CD4-positive, alpha-beta T cell (primary cell): ENCODE data around the gene PDZRN3. TPM values are rescaled to one million over a fixed set of nuclear protein-coding genes. Genes with fewer than 3 reads are reported as not detected.

ENCODE experiments used
- ATAC-seq: fragments of 200-7000 bp; cut with Tn5 transposase; one replicate; pipeline ENCODE4 v1.10.0; 2022; ENCODE audit warnings: mild to moderate bottlenecking; ENCODE audit not compliant: poor library complexity
- CTCF ChIA-PET: fragments of 350-600 bp; sonication (Branson Sonifier 250); formaldehyde crosslinking; loops from one replicate; lab custom pipeline; 2021; ENCODE audit warnings: antibody characterized with exemption, inconsistent platforms; lab: Charles Lee
- POLR2A ChIA-PET: fragments of 350-600 bp; sonication (Branson Sonifier 250); formaldehyde crosslinking; loops from one replicate; lab custom pipeline; 2021; ENCODE audit warnings: antibody characterized with exemption, inconsistent platforms; lab: Charles Lee
- DNase-seq, 14 experiments: peaks; one replicate each; pipeline ENCODE4 v3.0.0-alpha.2; 2013 to 2020; ENCODE audit warnings: mixed read lengths in 2 of 14
- H3K27ac ChIP-seq, 2 donors: one replicate each; pipeline versions ENCODE4 v1.5.1 to v1.7.0; 2013; ENCODE audit warnings: low read length in 2 of 2, low read depth in 1 of 2, mild to moderate bottlenecking in 1 of 2
- H3K27me3 ChIP-seq, 2 experiments: 1 replicate in 1 of 2; 2 replicates in 1 of 2; pipeline versions ENCODE4 v1.6.1 to v1.7.0; 2013; ENCODE audit warnings: low read length in 2 of 2, control low read depth in 1 of 2, mild to moderate bottlenecking in 1 of 2, moderate library complexity in 1 of 2; ENCODE audit not compliant: insufficient read depth in 2 of 2, control insufficient read depth in 1 of 2
- H3K36me3 ChIP-seq: one replicate; pipeline ENCODE4 v1.6.1; 2013; ENCODE audit warnings: low read length, control low read depth; ENCODE audit not compliant: insufficient read depth
- H3K4me1 ChIP-seq: one replicate; pipeline ENCODE4 v1.6.1; 2013; ENCODE audit warnings: low read length, control low read depth; ENCODE audit not compliant: insufficient read depth
- H3K4me3 ChIP-seq: one replicate; pipeline ENCODE4 v1.5.1; 2013; ENCODE audit warnings: mild to moderate bottlenecking, low read length, moderate library complexity
- H3K9me3 ChIP-seq, 2 experiments: 1 replicate in 1 of 2; 2 replicates in 1 of 2; pipeline versions ENCODE4 v1.6.1 to v1.7.0; 2013; ENCODE audit warnings: low read length in 2 of 2, mild to moderate bottlenecking in 2 of 2, control low read depth in 1 of 2, moderate library complexity in 1 of 2; ENCODE audit not compliant: control insufficient read depth in 1 of 2, insufficient read depth in 1 of 2
- H3K27ac Mint-ChIP-seq: one replicate; pipeline ENCODE4 v1.8.0; 2020; ENCODE audit warnings: mixed read lengths
- H3K27me3 Mint-ChIP-seq: one replicate; pipeline ENCODE4 v1.8.0; 2021; ENCODE audit warnings: mixed read lengths
- H3K36me3 Mint-ChIP-seq: one replicate; pipeline ENCODE4 v1.8.0; 2021; ENCODE audit warnings: low read depth, mixed read lengths
- H3K4me1 Mint-ChIP-seq: one replicate; pipeline ENCODE4 v1.8.0; 2021; ENCODE audit warnings: low read depth, mixed read lengths
- H3K4me3 Mint-ChIP-seq: one replicate; pipeline ENCODE4 v1.8.0; 2020; ENCODE audit warnings: mild to moderate bottlenecking, mixed read lengths
- H3K9me3 Mint-ChIP-seq: one replicate; pipeline ENCODE4 v1.8.0; 2020; ENCODE audit warnings: mixed read lengths
- intact Hi-C, 2 experiments: fragments of 100-400 bp; cut with DNase I in 1 of 2; cut with micrococcal nuclease in 1 of 2; formaldehyde crosslinking; loops; one replicate each; pipeline versions ENCODE4 v1.15.1 to v1.9.0; 2023 to 2025; cut with DNase I, micrococcal nuclease
- total RNA-seq, 174 experiments: library from RNA in 2 of 174; stranded (reverse) in 2 of 174; gene quantifications; one replicate each; pipeline ENCODE4 v1.2.3 and lab custom pipeline; 2021 to 2026
- TF ChIP-seq, protein P1 (sequence below): fragments of 200-600 bp; IDR thresholded peaks from one replicate; pipeline ENCODE4 v1.8.0; 2022; ENCODE audit warnings: antibody characterized with exemption, mild to moderate bottlenecking

Gene PDZRN3
- total RNA-seq, 2 experiments from 2014 or later: not detected

DNA sequence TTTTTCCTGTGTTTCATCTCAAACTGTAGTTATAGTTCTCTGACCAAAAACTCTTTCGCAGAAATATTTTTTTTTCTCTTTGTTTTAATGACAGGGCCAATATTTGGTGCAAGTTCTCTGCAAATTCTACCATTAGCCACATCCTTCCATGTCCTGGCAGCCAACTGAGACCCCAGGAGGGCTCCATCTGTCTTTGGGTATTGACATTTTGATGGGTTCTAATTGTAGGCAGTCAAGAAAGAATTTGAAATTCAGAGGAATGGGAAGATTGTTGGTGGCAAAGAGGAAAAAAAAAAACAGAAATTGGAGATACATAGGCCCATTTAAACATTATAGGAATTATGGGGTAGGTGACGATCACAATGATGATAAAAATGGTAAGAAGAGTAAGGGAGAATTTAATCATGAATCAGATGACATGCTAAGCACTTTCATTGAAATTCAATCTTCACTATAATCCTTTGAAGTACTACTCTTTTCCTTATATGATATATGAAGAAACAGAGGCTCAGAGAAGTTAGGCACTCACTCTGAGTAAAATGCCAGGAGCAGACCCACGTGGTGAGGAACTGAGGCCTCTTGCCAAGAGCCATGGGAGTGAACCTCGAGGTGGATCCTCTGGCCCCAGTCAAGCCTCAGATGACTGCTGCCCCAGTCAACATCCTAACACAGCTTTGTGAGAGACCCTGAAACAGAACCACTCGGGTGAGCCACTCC, 151.4 kb downstream of the PDZRN3 start:
- POLR2A ChIA-PET: no interaction called here
- Histone ChIP-seq H3K4me3 (no peak overlapping the region), H3K4me1 (no peaks in the 10 kb centered on the region), H3K36me3 (no peaks in the 10 kb centered on the region), H3K9me3 (peaks cover 6 to 7% of the 10 kb centered on the region in 2 experiments), H3K27ac (no peak overlapping the region), H3K27me3 (peaks cover 4 to 7% of the 10 kb centered on the region in 2 experiments)
- intact Hi-C loops: no loop called here
- H3K4me3 Mint-ChIP-seq: no peak overlapping the region
- no peaks in the 10 kb centered on the region for H3K36me3 Mint-ChIP-seq
- DNase-seq: no peak
- CTCF ChIA-PET: no interaction called here
- no peak overlapping the region for H3K27ac Mint-ChIP-seq
- peaks cover 3% of the 10 kb centered on the region for H3K9me3 Mint-ChIP-seq
- TF ChIP-seq, protein P1, sequence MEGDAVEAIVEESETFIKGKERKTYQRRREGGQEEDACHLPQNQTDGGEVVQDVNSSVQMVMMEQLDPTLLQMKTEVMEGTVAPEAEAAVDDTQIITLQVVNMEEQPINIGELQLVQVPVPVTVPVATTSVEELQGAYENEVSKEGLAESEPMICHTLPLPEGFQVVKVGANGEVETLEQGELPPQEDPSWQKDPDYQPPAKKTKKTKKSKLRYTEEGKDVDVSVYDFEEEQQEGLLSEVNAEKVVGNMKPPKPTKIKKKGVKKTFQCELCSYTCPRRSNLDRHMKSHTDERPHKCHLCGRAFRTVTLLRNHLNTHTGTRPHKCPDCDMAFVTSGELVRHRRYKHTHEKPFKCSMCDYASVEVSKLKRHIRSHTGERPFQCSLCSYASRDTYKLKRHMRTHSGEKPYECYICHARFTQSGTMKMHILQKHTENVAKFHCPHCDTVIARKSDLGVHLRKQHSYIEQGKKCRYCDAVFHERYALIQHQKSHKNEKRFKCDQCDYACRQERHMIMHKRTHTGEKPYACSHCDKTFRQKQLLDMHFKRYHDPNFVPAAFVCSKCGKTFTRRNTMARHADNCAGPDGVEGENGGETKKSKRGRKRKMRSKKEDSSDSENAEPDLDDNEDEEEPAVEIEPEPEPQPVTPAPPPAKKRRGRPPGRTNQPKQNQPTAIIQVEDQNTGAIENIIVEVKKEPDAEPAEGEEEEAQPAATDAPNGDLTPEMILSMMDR: no peak
- no peak for ATAC-seq
- no peaks in the 10 kb centered on the region for H3K4me1 Mint-ChIP-seq
- peaks cover 50% of the 10 kb centered on the region for H3K27me3 Mint-ChIP-seq

DNA sequence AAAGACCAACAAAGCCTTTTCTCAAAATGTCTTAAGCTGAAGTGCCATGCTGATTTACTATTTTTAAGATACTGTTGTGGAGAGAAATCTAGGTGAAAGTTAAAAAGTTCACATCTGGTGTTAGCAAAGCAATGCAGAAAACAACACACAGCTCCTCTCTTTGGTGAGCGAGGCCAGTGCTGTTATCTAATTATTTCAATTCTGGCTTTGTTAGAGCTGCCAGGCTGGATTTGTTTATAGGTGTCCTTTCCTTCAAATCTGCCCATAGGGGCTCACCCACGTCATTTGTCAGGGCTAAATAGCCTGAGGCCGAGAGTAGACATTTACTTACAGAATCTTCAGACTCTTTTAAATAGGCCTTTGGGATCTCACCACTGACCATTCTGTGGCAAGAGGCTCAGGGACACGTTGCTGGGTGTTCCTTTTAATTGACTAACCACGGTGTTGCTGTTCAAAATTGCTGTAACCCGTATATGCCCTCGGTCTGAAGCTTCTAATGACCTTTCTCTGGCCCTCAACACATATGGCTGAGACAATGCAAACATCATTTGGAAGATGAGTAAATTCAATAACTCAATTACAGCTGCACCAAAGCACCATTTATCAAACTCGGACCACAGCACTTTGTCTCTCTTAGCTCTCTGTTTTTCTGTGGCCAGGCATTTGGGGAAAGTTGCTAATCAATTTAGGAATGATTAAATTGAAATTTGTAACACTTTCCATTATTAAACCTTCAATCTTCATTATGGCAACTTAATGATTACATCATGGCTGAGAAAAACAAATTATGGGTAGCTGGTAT, 152.6 kb downstream of the PDZRN3 start:
- no peak overlapping the region for H3K27ac Mint-ChIP-seq
- POLR2A ChIA-PET: no interaction called here
- H3K36me3 Mint-ChIP-seq: no peaks in the 10 kb centered on the region
- H3K9me3 ChIP-seq: peaks cover under 1 to 6% of the 10 kb centered on the region in 2 experiments
- peaks cover 43% of the 10 kb centered on the region for H3K27me3 Mint-ChIP-seq
- H3K4me1 Mint-ChIP-seq: no peaks in the 10 kb centered on the region
- DNase-seq: no peak
- no peaks in the 10 kb centered on the region for H3K9me3 Mint-ChIP-seq
- H3K4me3 Mint-ChIP-seq: no peak overlapping the region
- no peaks in the 10 kb centered on the region for H3K36me3 ChIP-seq
- no peak for ATAC-seq
- TF ChIP-seq, protein P1: no peak
- H3K4me3 ChIP-seq: no peak overlapping the region
- intact Hi-C loops: no loop called here
- CTCF ChIA-PET: no interaction called here
- no peaks in the 10 kb centered on the region for H3K4me1 ChIP-seq
- no peak overlapping the region for H3K27ac ChIP-seq
- peaks cover 4 to 7% of the 10 kb centered on the region in 2 experiments for H3K27me3 ChIP-seq

DNA sequence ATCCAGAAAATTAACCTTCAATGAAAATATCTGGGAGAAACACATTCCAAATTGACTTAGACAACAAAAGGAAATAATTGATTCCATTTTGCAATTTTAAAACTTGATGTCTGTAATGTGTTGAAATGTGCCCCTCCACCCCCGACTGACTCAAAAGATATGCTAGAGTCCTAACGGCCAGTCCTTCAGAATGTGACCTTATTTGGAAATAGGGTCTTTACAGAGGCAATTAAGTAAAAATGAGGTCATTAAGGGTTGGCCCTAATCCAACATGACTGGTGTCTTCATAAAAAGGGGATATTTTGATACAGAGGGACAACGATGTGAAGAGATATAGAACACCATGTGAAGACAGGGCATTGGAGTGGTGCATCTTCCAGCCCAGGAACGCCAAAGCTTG, 153.9 kb downstream of the PDZRN3 start:
- H3K36me3 Mint-ChIP-seq: no peaks in the 10 kb centered on the region
- Histone ChIP-seq H3K27me3 (peaks cover 4 to 7% of the 10 kb centered on the region in 2 experiments), H3K36me3 (no peaks in the 10 kb centered on the region), H3K9me3 (peaks cover 0 to 3% of the 10 kb centered on the region in 2 experiments), H3K4me3 (no peak overlapping the region), H3K27ac (no peak overlapping the region), H3K4me1 (no peaks in the 10 kb centered on the region)
- no peak for ATAC-seq
- no peak overlapping the region for H3K4me3 Mint-ChIP-seq
- intact Hi-C loops: no loop called here
- no peak for DNase-seq
- ChIA-PET POLR2A (no interaction called here), CTCF (no interaction called here)
- TF ChIP-seq, protein P1: no peak
- no peaks in the 10 kb centered on the region for H3K4me1 Mint-ChIP-seq
- H3K27me3 Mint-ChIP-seq: peaks cover 43% of the 10 kb centered on the region
- H3K9me3 Mint-ChIP-seq: no peaks in the 10 kb centered on the region
- no peak overlapping the region for H3K27ac Mint-ChIP-seq
